Medulla oblongata (tissue), 1 donor: ENCODE results near the gene ZNF365.
A peak's percentile ranks its signal among the peaks of the same experiment; 100 is the strongest.
"Not testable (repeated sequence)": the region's sequence is repeated elsewhere in the genome, so short reads cannot be mapped to it uniquely, and the experiment has no call there.

Experiments used
- DNase-seq: peaks from one replicate; pipeline ENCODE4 v3.0.0-alpha.2; 2015; ENCODE audit errors: extremely low spot score

Gene ZNF365

GRCh38 chr10:62373995-62374861 lies at the start of gene ZNF365:
ZNF365 (plus strand) TSS chr10:62374369; CDS start chr10:62376194, 1,825 bp downstream.
- DNase-seq = peak; percentile 74

GRCh38 chr10:62326176-62326575 lies 48.0 kb upstream of the ZNF365 start:
- DNase-seq = no peak

- no peak for DNase-seq
Observed at GRCh38 chr10:62327885-62328284, 46.3 kb upstream of the ZNF365 start.

GRCh38 chr10:62330213-62330612 lies 44.0 kb upstream of the ZNF365 start:
- no peak for DNase-seq

GRCh38 chr10:62332406-62332805 lies 41.8 kb upstream of the ZNF365 start:
- DNase-seq = no peak

- no peak for DNase-seq
Observed at GRCh38 chr10:62333135-62333889, 40.9 kb upstream of the ZNF365 start.

GRCh38 chr10:62333988-62334682 lies 40.0 kb upstream of the ZNF365 start:
- DNase-seq = no peak

GRCh38 chr10:62335326-62335725 lies 38.8 kb upstream of the ZNF365 start:
- no peak for DNase-seq

- no peak for DNase-seq
Observed at GRCh38 chr10:62336404-62336803, 37.8 kb upstream of the ZNF365 start.

- no peak for DNase-seq
Observed at GRCh38 chr10:62341419-62341818, 32.8 kb upstream of the ZNF365 start.

- DNase-seq = no peak
Observed at GRCh38 chr10:62343000-62343399, 31.2 kb upstream of the ZNF365 start.

- no peak for DNase-seq
Observed at GRCh38 chr10:62348029-62348428, 26.1 kb upstream of the ZNF365 start.

- DNase-seq = no peak
Observed at GRCh38 chr10:62352356-62352970, 21.7 kb upstream of the ZNF365 start.

GRCh38 chr10:62354916-62355315 lies 19.3 kb upstream of the ZNF365 start:
- no peak for DNase-seq

- DNase-seq = no peak
Observed at GRCh38 chr10:62356447-62356846, 17.7 kb upstream of the ZNF365 start.

- not testable (repeated sequence) for DNase-seq
Observed at GRCh38 chr10:62358151-62358550, 16.0 kb upstream of the ZNF365 start.

GRCh38 chr10:62373639-62373994 lies 552 bp upstream of the ZNF365 start:
- no peak for DNase-seq

GRCh38 chr10:62374862-62375710 lies 917 bp downstream of the ZNF365 start:
- DNase-seq = no peak

- DNase-seq = no peak
Observed at GRCh38 chr10:62376071-62377025, 2.2 kb downstream of the ZNF365 start.

GRCh38 chr10:62377026-62377415 lies 2.9 kb downstream of the ZNF365 start:
- no peak for DNase-seq
